Activated CD4-positive, alpha-beta T cell treated with anti-CD3 and anti-CD28 coated beads, Interleukin-2, amount 50 U/mL, for 48 hours (primary cell): ENCODE data around the gene NINL.

Experiments
- DNase-seq, 2 experiments: peaks; one replicate each; pipeline ENCODE4 v3.0.0-alpha.2; 2020

The NINL gene

GRCh38 chr20:25460566-25461280 lies 124.6 kb downstream of the NINL start:
- no peak for DNase-seq

GRCh38 chr20:25459916-25460535 lies 125.3 kb downstream of the NINL start:
- DNase-seq = no peak

DNA sequence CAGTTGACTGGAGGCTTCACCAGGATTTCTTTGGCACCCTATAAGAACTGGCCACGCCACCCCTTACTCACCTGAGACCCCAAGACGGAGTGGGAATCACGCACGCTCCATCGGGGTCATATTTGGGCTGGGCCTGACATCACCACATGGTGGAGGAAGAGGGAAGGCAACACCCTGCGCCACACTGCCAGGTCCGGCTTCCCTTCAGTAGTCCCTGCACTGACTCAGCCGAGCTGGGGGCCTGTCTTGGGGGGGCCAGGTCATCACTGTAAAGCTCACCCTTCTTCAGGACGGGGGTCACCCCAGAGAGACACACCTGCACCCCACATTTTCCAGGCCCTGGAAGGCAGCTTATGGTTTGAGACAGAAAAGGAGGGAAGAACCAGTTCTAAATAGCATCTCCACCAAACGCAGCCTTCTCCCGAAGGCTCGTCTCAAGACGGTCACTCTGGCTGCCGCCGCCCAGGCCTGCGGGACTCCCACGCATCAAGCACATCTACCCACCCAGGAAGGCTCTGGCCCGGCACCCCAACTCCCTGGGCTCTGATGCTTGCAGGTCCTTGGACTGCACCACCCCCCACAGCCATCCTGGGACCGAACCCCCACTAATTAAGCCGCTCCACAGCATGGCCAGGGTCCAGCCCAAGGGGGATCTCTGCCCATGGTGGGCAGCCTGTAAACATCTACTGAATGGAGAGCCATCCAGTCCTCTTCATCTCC lies 126.1 kb downstream of the NINL start:
- DNase-seq = no peak

GRCh38 chr20:25457886-25458680 lies 127.2 kb downstream of the NINL start:
- no peak for DNase-seq

DNA sequence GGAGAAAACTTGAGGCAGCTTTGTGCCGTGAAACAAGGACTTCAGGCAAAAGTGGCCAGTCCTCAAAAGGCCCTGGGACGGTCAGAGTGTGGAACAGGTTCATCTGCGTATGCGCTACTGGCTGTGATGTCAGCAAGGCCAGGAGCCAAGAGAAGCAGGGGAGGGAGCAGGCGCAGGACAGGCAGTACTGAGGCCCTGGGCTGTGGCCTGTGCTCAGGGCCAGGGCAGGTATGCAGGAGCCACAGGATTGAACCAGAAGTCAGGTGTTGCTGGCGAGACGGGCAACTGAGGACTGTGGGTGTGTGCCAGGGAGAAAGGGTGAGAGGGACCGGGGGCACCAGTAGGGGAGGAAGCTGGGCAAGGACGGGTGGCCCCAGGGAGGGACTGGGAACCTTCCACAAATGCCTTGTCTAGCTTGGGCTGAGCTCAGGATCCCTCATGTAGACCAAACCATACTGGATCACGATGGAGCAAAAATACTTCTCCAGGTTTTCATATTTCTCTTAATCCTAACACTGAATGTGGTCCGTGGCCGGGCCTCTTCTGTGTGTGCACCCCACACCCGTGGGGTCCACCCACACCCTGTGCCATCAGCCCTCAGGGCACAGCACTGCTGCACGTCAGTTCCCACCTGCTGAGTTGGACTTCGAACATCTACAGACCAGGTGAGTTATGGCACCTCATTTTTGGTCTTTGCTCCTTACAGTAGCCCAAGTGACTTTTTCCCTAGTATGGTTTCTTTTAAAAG lies 131.0 kb downstream of the NINL start:
- DNase-seq = no peak

- DNase-seq = no peak
These were observed 132.1 kb downstream of the NINL start for GRCh38 chr20:25453035-25453810.

DNA sequence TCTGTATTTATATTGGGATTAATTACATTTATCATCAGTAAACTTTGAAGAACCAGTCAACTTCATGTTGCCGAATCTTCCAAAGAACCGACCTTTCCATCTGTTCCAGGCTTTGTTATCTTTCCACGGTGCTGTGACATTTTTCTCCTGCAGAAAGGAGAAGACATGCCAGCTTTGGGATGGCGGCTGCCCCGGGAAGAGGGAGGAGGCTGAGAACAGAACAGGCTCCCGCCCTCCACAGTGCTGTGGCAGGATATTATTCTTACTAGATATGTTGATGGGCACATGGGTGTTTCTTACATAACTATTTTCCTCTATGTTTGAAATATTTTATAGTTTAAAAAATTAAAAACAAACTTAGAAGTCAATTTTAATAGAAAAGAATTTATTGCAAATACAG lies 133.0 kb downstream of the NINL start:
- no peak for DNase-seq

DNA sequence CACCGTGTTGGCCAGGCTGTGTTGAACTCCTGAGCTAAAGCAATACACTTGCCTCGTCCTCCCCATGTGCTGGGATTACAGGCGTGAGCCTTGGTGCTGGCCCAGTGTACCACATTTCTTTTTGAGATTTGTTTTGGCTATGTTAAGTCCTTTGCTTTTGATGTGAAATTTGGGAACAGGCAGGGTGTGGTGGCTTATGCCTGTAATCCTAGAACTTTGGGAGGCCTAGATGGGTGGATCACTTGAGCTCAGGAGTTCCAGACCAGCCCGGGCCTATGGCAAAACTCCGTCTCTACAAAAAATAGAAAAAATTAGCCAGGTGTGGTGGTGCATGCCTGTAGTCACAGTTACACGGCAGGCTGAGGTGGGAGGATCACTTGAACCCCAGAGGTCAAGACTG lies 137.7 kb downstream of the NINL start:
- no peak for DNase-seq

DNA sequence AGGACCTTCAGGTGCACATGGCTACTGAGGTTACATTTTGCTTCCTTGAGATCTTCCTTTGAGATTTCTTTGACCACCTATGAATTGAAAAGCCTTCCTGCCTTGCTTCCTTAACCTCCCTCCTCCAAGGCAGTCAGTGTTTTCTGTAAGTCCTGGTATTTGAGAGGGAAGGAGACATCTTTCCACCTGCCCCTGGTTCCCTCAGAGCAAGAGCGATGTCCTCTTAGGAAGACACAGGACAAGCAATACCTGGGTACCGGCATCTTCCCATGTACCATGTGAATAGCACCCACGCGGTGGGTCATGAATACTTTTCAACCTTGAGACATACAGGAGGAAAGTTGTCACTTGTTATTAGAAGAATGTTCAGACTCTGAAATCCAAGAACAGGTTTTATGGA lies 140.8 kb downstream of the NINL start:
- no peak for DNase-seq

GRCh38 chr20:25439328-25439727 lies 146.0 kb downstream of the NINL start:
- DNase-seq = no peak

GRCh38 chr20:25437153-25437581 lies 148.2 kb downstream of the NINL start:
- DNase-seq = no peak

- DNase-seq = no peak
These were observed 160.8 kb downstream of the NINL start for GRCh38 chr20:25424536-25424935.

DNA sequence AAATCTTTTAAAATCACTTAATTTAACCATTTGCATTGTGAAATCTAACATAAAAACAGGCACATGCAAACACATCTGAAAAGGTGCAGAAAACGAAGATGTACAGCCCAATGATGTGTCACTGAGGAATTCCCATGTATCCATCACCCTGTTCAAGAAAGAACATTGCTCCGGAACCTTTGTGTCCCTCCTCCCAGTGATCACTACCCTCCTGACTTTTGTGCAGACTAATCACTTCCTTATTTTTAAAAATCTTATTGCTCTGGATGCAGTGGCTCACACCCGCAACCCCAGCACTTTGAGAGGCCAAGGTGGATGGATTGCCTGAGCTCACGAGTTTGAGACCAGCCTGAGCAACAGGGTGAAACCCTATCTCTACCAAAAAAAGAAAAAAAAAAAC lies 163.3 kb downstream of the NINL start:
- no peak for DNase-seq

DNA sequence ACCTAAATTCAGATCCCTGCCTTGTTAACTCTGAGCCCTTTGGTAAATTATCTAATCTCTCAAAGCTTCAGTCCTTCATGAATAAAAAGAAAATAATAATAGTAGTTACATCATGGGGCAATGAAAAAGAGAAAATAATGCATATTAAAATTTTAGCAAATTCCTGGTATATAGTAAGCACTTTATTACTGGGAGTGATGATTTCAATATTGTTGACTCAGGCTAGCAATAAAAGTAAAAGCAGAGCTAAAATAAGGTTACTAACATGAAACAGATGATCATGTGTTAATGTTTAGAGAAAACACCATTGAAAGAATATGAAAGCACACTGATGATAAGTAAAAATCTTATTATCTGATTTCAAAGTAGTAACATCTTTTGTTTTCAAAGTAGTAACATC lies 164.2 kb downstream of the NINL start:
- DNase-seq = no peak

GRCh38 chr20:25418776-25419175 lies 166.6 kb downstream of the NINL start:
- no peak for DNase-seq

- DNase-seq = no peak
These were observed 176.4 kb downstream of the NINL start for GRCh38 chr20:25408890-25409289.

DNA sequence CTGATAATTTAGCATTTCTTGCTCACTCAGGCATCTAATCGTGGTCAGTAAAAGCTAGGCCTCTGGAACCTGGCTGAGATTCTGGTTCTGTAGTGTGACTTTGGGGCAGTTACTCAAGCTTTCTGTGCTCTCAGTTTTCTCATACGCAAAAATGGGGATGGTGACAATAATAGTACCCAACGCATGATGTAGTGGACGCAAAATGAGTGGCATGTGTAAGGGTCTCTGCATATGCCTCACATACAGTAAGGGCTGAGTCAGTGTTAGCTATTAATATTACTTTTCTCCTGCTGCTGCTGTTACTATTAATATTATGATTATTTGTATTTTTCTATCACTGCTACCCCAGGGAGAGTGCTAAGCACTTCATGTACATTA lies 177.2 kb downstream of the NINL start:
- no peak for DNase-seq

DNA sequence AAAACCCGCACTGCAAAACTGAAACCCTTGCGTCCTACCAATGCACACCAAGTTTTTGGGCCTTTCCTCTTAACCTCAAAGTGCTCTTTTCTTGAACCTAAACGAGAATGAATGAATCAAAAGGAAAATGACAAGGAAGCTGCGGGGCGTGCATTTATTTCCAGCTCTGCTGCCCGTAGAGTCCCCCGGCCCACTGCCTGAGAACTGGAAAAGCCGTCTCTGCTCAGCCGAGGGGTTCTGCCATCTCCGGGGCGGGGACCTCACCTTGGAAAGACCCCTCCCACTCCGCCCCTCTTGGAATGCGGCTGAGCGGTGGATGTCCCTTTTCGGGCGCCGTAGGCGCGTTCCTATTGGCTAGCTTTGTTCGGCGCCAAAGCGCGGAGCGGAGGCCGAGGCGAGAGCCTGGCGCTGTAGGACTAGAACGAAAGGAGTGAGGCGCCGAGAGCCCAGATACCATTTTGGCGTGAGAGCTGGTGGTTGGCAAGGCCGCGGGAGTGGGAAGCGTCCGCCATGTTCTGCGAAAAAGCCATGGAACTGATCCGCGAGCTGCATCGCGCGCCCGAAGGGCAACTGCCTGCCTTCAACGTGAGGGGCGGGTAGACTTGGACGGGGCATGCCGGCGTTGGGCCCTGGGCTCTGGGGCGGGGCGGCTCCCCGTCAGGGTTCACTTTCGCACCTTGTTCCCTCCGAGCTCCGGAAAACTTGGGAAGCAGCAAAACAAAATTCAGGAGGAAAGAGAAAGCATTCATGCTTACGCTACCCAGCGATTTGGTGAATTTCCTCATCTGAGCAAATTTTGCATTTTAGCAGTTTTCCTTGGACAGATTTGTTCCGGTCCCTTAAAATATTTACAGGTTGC lies 177.8 kb downstream of the NINL start, which contains the start of gene GINS1:
TSS of gene GINS1 (plus strand) at position 363 of the 859 bp plus-strand sequence. CDS start at position 511, 148 bp downstream.
- peak; percentile 90 to 94 for DNase-seq
